GM12891 (cell line): ENCODE data around the gene CST3.

Experiments
- POLR2A ChIP-seq: IDR thresholded peaks from 2 replicates; pipeline ENCODE4 v1.6.1; 2011; ENCODE audit warnings: low read depth, low read length, control low read depth
- POLR2AphosphoS5 ChIP-seq: IDR thresholded peaks from 2 replicates; pipeline ENCODE4 v1.6.1; 2011; ENCODE audit warnings: low read depth, low read length, control low read depth
- TAF1 ChIP-seq: IDR thresholded peaks from 2 replicates; pipeline ENCODE4 v1.6.1; 2011; ENCODE audit warnings: low read depth, low read length, control low read depth

DNA sequence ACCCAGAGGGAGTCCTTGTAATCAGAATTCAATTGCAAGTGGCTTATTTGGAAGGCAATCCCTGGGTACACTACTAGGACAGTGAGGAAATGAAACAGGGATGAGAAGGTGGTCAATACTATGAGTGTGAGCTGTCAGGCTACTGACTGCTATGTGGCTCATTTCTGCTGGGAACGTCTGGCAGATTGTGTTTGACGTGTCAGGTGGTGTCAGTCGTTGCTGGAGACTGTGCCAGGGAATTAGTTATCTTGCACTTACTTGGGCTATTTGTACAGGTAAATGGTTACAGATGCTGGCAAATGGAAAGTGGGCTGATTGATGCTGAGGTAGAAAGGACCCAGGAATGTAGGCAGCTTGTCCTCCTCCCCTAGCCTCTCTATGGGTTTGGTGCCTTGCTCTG is 33.7 kb upstream of the CST3 start:
- TF ChIP-seq POLR2AphosphoS5 (no peak), POLR2A (no peak), TAF1 (no peak)
